ENCODE results near the gene SH3BP2.
A peak's percentile ranks its signal among the peaks of the same experiment; 100 is the strongest.

Gene SH3BP2

DNA sequence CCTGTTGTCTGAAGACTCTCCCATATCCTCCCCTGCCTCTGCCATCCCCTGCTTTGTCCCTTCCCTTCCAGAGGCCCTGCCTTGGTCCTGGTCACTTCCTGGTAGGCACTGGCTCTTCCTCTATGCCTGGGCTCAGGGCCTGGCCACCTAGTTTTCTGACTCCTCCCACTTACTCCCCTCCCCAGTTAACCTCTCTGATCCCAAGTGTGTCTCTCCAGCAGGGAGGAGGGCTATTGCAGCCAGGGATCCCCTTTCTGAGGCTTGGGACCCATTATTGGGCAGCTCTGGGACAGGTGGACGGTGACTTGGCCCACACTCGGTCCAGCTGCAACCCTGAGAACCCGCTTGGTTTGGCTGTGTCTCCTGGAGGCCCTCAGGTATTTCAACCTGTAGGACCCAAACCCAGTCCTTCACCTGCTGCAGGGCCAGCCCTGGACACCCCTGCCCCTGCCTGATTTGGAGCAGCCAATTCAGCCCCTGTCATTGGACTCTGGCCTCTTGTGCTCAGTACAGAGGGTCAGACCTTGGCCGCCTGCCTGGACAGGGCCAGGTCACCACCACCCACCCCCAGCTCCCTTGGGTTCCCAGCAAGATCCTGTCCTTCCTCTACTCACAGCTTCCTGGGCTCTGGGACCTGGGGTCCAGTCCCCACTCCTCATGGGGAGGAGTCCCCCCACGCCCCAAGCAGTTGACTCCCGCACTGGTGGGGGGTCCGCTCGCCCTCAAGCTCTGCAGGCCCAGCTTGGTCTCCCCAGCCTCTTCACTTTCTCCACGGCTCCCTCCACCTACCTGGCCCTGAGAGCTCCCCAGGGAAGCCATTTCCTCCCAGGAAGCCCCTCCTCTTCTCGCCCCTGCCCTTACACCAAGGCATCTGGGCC is 1.1 kb upstream of the SH3BP2 start:
- DNase-seq = no peak

DNA sequence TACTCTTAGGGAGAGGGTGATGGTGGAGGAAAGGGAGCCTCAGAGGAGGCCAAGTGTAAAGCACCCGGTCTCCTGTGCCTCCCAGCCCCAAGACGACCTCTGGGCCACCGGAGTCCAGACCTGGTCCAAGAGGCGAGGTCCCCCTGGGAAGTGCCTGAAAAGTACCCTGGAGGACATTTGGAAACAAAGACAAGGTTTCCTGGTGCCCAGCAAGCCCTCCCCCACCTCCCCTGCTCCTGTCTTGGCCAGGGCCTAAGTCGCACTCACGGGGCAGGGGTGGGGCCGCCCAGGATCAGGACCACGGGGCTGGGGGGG is 532 bp upstream of the SH3BP2 start:
- no peak for DNase-seq

DNA sequence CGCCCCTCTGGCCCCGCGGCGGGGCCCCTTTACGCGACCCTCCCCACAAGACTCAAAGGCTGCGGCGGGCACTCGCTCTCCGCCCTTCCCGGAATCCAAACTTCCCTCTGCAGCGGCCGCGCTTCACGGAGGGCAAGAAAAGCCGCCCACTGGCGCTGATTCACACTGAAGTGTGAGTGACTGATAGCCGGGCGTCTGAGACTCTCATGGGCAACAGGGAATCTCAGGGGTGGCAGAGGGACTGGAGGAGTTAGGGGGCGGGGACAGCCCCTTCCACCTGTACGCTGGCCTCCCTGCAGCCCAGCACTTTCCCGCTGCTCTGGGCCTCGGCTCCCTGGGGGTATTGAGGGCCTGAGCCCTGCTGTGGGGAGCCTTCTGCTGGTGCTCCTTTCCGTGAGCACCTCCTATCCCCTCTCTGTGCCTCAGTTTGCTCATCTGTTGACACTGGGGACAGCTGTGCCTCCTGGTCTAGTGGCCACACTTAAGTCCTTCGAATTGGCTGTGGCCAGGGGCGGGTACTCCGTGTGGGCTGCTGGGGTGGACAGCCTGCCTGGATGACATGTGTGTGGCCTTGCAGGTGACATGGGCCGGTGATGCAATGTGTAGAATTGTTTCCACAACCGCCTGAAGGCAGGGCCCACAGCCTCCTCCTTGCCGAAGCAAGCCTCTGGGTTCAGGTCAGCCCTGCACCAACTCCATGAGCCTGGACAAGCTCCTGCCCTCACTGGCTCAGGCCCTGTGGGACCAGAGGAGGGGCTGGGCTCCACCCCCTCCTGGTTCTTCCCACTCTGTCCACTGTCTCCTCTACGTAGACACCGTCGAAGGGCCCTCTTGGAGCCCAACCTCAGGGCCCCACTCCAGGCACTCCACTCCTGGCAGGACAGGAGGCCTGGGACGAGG is 951 bp downstream of the SH3BP2 start:
- peak; percentile 65 to 70 for DNase-seq

DNA sequence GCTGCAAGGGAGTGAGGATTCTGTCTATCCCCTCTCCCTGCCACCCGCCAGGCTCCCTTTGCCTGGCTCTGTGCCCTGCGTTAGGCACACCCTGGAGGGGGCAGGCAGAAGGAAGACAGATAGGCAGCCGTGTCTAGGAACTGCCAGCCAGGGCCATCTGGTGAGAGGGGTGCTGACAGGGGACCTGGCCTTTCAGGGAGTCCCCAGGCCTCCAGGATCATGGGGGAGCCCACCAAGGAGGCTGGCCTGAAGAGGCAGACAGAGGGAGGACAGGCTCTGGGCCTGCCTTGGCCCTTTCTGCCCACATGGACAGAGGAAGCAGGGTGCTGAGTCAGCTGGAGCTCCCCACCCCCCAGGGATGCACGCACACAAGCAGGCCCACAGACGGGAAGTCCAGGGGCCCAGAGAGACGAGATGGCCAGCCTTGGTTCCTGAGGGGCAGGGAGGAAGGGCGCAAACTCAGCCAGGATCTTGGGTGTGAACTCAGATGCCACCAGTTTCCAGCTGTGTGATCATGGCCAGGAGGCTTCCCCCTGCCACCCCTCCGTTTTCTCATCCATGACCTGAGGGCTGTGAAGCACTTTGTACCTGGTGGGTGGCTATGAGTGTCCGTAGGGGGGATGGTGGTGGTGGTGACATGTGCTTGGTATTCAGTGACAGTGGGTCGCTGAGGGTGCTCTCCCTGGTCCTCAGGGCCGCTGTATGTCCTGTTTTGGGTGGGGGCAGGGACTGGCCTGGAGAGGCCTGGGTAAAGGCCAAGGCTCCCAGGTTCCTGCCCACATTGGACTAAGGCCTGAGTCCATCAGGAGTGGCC is 1.8 kb downstream of the SH3BP2 start:
- no peak for DNase-seq

DNA sequence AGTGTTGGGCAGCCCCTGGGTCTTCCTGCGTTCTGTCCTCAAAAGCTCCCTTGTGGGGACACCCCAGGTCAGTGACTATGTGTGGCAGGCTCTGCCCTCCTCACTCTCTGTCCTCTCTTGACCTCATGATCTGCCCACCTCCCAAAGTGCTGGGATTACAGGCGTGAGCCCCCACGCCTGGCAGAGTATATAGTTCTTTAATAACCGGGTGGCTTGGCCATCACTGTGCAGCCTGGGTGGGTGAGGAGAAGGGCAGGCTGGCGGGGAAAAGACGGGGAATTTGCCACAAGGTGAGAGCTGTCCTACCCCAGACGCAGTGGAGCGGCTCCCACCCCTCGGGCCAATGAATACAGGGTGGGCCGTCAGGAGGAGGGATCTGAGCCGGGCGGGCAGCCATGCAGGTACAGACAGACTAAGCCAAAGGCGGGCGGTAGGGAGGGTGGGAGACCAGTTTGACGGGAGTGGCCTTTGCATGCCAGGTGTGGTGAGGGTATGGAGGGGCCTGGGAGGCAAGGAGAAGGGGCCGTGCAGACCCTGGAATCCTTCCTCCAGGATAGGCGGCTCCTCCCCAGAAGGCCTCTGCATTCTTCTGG is 2.5 kb downstream of the SH3BP2 start:
- no peak for DNase-seq

DNA sequence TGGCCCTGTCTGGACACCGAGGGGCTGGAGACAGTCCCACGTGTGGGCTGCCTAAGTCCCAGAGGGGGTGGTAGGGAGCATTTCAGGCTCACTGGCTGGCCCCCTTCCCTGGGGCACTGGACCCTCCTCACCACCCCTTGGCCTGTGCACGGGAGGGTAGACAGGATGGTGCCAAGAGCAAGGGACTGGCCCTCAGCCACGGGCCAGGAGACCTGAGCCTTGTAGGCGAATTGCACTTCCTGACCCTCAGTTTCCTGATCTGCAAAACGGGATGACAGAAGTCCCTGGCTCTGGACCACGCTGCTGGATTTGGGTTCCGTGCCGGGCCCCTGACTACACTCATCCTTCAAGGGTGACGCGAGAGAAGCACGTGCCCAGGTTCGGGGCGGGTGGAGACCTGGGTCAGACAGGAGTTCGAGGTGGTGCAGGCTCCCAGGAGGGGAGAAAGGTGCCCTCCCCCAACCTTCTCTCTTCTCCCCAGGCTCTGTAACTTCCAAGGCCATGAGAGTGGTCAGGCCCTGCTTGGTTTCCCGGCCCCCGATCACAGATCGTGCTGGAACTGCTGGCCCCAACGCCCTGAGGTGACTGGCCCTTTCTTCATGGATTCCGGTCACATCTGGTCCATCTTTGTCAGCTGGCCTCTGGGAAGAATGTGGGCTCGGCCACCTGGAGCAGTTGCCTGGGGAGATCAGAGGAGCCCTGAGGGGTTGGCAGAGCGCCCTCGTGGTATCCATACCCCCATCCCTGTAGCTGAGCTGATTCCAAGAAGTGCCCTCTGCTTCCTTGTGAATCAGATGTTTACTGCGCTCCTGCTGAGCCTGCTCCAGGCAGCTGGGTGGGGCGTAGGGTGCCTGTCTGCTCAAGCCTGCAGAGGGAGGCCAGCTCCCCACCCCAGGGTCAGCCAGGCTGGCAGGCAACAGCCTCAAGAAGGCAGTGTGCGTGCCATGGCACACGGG is 3.3 kb downstream of the SH3BP2 start:
- DNase-seq = no peak

DNA sequence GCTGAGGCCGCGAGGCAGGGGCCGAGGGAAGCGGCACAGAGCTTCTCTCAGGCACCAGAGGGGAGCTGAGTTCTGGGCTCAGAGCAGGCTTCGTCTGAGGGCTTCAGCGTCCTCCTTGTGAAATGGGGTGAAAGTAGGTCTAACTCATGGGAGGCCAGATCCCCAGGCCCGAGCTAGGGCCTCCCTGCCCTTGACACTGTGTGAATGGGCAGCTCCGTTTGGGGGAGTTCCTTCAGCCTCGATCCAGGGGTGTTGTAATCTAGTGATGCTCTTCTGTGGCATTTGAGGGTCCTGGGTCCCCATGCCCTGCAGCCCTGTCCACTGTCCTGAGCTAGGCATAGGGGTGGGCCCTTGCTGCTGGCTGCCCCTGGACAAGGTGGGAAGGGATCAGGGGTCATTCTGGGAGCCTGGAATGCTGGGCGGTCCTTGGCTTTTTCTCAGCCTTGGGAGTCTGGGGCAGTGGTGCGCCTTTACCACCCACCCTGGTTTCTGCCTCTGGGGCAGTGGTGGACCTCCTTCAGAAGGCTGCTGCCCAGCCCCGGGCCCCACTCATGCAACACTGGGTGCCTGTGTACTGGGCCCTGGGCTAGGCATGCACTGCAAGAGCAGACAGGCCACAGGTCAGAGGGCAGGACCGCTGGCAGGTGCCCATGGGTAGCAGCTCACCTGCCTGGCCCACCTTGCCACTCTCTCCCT is 4.1 kb downstream of the SH3BP2 start:
- no peak for DNase-seq

DNA sequence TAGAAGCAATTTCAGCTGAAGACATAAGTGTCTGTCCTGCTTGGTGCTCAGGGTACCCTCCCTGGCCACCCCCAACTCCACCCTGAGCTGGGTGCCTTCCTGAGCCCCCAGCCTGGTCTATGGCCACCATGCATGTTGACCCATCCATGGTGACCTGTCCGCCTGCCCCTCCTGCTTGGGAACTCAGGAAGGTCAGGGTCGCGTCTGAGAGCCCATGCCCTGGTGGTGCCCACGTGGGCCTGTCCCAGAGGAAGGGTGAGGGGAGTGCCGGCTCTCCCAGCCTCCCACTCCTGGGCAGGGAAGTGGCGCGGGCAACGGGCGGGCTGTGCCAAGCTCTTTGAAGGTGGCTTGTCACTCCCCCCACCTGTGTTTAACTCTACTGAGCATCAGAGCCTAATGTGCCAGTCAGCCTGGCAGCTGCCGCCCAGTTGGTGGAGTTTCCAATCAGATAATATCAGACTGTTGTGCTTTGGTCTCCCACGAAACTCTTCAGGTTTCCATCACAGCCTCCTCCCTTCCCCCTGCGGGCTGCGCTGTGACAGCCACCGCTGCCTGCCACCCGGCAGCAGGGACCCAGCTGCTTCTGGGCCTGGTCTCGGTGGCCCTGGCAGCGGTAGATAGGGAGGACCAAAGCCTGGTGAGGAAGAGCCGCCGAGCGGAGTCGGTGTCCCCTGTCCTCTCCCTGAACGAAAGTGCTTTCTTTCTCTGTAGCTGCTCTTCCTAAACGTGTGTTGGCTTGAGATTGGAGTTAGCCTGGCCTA is 4.8 kb downstream of the SH3BP2 start:
- DNase-seq = peak; percentile 41 to 69

DNA sequence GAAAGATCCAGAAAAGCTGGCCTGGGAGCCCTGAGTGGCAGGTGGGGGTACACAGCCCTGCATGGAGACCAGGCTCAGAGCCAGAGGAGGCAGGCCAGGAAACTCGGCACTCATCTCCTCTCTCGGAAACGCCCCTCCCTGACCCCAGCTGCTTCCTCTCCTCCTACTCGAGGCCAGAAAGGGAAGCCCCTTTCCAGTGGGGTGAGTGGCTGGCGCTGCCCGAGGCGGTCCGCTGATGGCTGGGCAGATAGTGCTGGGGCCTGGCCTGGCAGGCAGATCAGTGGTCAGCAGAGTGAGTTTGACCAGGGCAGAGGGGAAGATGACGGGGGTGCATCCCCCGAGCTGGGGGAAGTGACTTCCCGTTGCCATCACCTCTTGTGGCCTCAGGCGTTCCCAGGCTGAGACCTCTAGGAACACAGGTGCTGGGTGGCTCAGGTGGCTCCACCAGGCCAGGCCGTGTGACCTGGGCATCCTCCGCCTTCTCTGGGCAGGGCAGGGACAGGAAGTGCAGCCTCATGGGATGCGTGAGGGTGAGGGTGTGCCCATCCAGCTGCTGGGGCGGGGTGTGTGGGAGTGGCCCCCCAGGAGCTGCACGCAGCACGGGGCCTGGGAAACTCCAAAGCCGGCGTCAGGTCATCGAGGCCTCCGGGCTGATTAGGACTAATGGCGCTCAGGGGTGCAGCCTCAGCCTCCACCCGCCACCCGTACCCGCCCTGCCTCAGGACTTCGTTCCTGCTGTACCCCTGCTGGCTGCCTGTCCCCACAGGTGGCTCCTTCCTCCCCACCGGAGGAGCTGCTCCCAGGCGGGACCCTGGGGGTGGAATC is 5.7 kb downstream of the SH3BP2 start:
- DNase-seq = no peak

DNA sequence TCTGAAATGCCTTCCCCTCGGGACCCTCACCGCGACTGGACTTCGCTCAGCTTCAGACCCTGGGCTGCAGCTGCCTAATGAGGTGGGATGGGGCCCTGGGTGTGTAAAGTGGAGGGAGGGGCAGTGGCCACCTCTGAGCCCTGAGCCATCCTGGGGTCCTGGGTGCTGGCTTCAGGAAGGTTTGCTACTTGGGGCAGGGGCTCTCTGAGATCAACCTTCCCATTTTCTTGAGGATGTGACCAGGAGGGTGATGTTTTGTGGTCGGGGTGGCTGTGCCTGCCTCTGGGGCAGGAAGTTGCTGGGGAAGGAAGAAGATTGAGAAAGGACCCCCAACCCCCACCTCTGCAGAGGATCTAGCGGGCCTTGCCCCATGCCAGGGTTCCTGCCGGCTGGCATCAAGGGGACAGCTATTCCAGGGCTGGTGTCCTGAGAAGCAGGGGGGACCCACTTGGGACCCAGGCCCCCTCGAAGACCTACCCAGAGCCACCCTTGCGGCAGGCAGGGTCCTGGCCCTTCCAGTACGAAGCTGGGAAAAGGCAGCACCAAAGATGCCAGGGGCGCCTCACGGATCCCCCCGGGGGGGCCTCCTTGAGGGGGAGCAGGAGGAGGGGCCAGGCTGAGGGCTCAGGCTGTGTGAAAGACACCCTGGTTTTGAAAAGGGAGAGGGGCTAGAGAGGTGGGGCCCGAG is 6.5 kb downstream of the SH3BP2 start:
- no peak for DNase-seq

DNA sequence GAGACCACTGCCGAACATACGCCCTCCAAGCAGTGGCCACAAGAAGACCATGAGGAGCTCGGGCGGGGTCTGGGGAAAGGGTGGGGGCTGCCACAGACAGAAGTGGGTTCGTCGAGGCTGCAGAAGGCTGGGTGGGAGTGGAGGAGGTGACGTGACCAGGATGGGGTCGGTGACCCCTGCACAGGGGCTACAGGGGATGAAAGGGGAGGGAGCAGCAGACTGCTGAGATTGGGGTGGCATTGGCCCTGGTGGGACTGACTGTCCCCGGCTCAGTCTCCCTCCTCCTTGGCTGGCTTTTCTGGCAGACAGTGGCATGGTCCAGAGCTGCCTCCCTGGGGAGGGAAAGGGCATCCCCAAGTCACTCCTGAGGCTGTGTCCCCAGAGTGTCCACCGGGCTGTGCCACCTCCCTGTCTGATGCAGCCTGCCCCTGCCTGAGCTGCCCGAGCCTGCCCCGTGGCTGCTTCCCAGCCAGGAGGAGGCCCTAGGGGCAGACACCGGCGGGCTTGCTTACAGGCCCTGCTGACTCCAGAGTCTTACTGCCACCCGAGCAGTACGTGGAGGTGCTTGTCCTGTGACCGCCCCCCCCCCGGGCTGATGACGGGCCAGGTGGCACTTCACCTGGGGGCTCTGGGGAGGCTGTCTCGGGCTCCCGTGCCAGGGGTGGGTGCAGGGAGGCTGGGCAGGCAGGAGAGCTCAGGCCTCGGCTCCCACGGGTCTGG is 7.2 kb downstream of the SH3BP2 start:
- DNase-seq = no peak

DNA sequence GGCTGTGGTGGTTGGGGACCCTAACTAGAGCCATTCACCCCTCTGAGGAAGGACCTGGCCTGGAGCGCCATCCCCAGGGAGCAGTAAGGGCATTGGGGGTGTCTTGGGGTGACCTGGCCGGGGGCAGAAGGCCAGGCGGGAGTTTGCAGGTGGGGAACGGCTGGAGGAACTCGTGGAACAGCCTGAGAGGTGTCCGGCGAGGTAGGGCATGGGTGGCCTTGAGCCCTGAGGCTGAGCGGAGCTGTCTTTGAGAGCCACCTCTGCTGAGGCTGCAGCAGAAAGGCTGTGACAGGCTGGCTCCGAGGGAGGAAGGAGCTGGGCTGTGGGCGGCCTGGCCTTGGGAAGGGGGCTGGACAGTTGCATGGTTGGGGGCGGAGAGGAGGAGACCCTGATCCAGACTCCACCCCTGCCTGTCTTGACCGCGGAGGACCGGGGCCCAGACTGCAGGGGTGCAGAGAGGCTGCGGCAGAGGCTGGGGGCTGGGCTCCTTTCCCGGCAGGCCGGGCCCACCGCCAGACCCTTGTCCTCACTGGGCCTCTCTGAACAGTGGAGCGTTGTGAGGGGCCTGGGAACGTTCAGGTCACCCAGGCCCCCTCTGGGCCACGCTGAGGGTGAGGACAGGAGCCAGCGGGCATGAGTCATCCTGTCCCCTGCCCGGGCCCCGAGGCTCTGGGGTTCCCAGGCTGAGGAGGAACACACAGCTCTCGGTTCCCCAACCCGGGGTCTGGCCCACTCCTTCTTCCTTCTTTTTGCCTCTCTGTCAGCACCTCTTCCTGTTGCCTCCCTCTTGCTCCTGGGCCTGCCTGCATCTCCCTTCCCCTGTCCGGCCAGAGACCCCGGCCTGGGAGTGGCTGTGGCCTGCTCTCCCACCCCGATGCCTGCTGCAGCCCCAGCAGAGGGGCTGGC is 8.1 kb downstream of the SH3BP2 start:
- DNase-seq = no peak

DNA sequence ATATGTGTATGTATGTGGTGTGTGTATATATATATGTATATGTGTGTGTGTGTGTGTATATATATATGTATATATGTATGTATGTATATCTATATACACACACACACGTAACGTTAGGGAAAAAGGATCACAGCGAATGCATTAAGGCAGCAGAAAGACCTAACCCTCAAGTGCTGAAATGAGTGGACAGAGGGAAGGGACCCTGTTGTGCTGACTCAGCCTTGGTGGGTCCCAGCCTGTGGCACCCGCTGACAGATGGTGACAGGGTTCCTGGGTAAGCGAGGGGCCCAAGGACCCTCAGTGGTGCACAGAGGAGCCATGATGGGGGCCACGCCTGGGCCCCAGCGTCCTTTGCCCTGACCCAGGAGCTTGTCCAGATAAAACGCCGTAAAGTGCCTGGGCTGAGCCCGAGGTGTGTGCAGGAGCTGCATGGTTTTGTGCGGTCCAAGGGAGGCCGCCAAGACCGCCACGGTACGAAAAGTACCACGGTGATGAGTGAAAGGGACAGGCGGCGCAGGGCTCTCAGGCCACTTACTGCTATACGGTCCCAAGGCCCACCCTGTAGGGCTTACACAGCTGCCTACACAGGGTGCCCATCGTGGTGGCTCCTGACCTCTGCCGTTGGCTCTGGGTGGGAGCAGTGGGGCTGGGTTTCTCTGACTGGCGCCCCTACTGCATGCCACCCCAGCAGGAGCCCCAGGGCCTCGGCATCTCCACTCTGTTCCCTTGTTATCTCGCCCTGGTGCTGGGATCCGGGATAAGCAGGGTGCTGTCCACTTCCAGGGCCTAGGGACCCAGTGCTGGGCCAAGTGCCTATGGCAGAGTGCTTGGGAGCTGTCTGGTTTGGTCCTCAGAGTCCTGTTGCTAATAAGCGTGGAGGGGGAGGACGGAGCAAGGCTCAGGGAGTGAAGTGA is 10.0 kb downstream of the SH3BP2 start:
- no peak for DNase-seq

DNA sequence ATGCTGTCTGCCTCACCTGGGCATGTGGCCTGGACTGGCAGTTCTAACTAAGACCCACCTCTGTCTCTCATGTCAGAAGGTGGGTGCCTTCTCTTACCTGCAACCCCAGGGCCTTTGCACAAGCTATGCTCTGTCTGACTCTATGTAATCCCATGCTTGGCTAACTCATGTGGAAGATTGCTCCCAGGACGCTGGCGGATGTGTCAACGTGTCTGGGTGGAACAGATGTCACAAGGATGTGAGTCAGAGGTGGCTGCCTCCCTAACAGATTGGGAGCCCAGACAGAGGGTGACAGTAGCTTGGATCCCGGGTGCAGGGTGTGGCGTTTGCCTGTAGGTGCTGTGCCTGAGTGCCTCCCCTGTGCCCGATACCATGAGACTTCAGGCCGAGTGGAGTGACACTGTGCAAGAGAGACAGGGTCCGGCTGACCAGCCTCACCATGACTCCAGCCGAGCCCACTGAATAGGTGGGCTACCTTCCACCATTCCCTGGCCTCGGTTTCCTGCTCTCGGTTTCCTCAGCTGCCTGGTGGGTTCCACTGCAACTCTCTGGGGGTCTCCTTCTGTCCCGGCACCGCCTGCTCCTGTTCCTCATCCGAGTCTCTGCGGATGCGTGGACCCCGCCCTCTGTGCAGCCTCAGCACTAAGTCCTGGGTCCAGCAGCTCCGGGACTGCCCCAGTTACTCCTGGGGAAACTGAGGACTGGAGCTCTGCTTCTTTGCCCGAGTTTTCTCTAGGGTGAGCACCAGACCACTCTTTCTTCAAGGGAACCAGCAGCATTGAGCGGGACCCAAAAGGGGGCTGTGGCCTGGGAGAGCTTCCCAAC is 11.0 kb downstream of the SH3BP2 start:
- no peak for DNase-seq

Measured in stimulated activated CD4-positive, alpha-beta T cell treated with anti-CD3 and anti-CD28 coated beads, Interleukin-4, amount 100 ng/mL, for 4 hours (primary cell).